Small intestine (tissue), 7 donors: ENCODE measurements around the gene TLL1. TPM values are rescaled to one million over a fixed set of nuclear protein-coding genes. Genes with fewer than 3 reads are reported as not detected.
A peak's percentile ranks its signal among the peaks of the same experiment; 100 is the strongest.

Experiments
- DNase-seq, 2 donors: peaks; one replicate each; pipeline versions ENCODE4 v3.0.0 to v3.0.0-alpha.2; 2013
- FAIRE-seq: peaks from 2 replicates; lab custom pipeline; 2012; peaks lifted over from hg19 to GRCh38; lab: Jason Lieb, UNC
- H3K27ac ChIP-seq, 3 donors: one replicate each; pipeline ENCODE4 v1.5.1; 2013; ENCODE audit warnings: low read length in 2 of 3, mild to moderate bottlenecking in 2 of 3, control low read depth in 1 of 3, inconsistent platforms in 1 of 3, low read depth in 1 of 3, moderate library complexity in 1 of 3
- H3K27me3 ChIP-seq, 3 donors: one replicate each; pipeline ENCODE4 v1.6.1; 2013; ENCODE audit warnings: low read length in 3 of 3, inconsistent platforms in 1 of 3; ENCODE audit not compliant: control insufficient read depth in 3 of 3, insufficient read depth in 3 of 3
- H3K36me3 ChIP-seq, 3 donors: one replicate each; pipeline ENCODE4 v1.6.1; 2013; ENCODE audit warnings: low read length in 3 of 3, inconsistent platforms in 1 of 3, low read depth in 1 of 3, mild to moderate bottlenecking in 1 of 3, moderate library complexity in 1 of 3; ENCODE audit not compliant: control insufficient read depth in 3 of 3, insufficient read depth in 2 of 3
- H3K4me1 ChIP-seq, 3 donors: one replicate each; pipeline ENCODE4 v1.6.1; 2013; ENCODE audit warnings: low read length in 2 of 3, inconsistent platforms in 1 of 3, low read depth in 1 of 3, mild to moderate bottlenecking in 1 of 3, moderate library complexity in 1 of 3; ENCODE audit not compliant: control insufficient read depth in 3 of 3, insufficient read depth in 2 of 3
- H3K4me3 ChIP-seq, 3 donors: one replicate each; pipeline ENCODE4 v1.5.1; 2013; ENCODE audit warnings: low read length in 3 of 3, control low read depth in 1 of 3, inconsistent platforms in 1 of 3, low read depth in 1 of 3, mild to moderate bottlenecking in 1 of 3, moderate library complexity in 1 of 3
- H3K9me3 ChIP-seq, 2 donors: one replicate each; pipeline ENCODE4 v1.6.1; 2013; ENCODE audit warnings: low read depth in 1 of 2, low read length in 1 of 2; ENCODE audit not compliant: control insufficient read depth in 2 of 2, insufficient read depth in 1 of 2
- WGBS, 3 donors: extraction: QIAGEN DNeasy Blood & Tissue Kit; methylation state at CpG; one replicate each; pipeline ENCODE4 v1.1.7; 2013; 5-methylcytosine and 5-hydroxymethylcytosine counted together
- polyA plus RNA-seq, 4 donors: library from polyadenylated mRNA; stranded (reverse) in 3 of 4; unstranded in 1 of 4; fragments of 200-250 nt in 3 of 4; fragments of 120-200 nt in 1 of 4; gene quantifications; one replicate each; pipeline versions ENCODE4 v1.2.1 to v1.2.3, GENCODE V29; 2013
- donor health status: healthy with polysubstance abuse.
- donor health status: control.
- donor health status: control.
- donor health status: Bipolar disorder and iron deficiency.
- donor health status: healthy.

Gene TLL1
- polyA plus RNA-seq, 4 donors = 1.6 to 3.2 (median 1.9) TPM

GRCh38 chr4:166128403-166128802, 255.4 kb downstream of the TLL1 start:
- Histone ChIP-seq H3K9me3 (no peaks in the 10 kb centered on the region), H3K27me3 (no peaks in the 10 kb centered on the region), H3K4me1 (no peaks in the 10 kb centered on the region), H3K4me3 (no peak overlapping the region), H3K36me3 (no peaks in the 10 kb centered on the region), H3K27ac (no peak overlapping the region)
- 66 to 75% (median 68%) methylated on average over 1 of the region's 1 CpG for WGBS, 3 donors
- DNase-seq = no peak
- no peak for FAIRE-seq

- no peak for DNase-seq
- no peaks in the 10 kb centered on the region for H3K36me3 ChIP-seq
- no peak for FAIRE-seq
- no peak overlapping the region for H3K27ac ChIP-seq
- 66 to 72% (median 68%) methylated on average over 6 of the region's 6 CpGs for WGBS, 3 donors
- no peaks in the 10 kb centered on the region for H3K27me3 ChIP-seq
- peaks cover 0 to 4% of the 10 kb centered on the region in 2 donors for H3K9me3 ChIP-seq
- H3K4me3 ChIP-seq = no peak overlapping the region
- no peaks in the 10 kb centered on the region for H3K4me1 ChIP-seq
Observed at GRCh38 chr4:166134285-166134684, 261.2 kb downstream of the TLL1 start.

GRCh38 chr4:166140951-166141350, 267.9 kb downstream of the TLL1 start:
- Histone ChIP-seq H3K27me3 (no peaks in the 10 kb centered on the region), H3K4me1 (no peaks in the 10 kb centered on the region), H3K36me3 (no peaks in the 10 kb centered on the region), H3K4me3 (no peak overlapping the region), H3K9me3 (no peaks in the 10 kb centered on the region), H3K27ac (no peak overlapping the region)
- DNase-seq = no peak
- FAIRE-seq = no peak
- WGBS, 3 donors = 80 to 85% (median 84%) methylated on average over 6 of the region's 6 CpGs

- Histone ChIP-seq H3K4me1 (no peaks in the 10 kb centered on the region), H3K27ac (no peak overlapping the region), H3K27me3 (no peaks in the 10 kb centered on the region), H3K36me3 (no peaks in the 10 kb centered on the region), H3K4me3 (no peak overlapping the region), H3K9me3 (no peaks in the 10 kb centered on the region)
- FAIRE-seq (no peak), DNase-seq (no peak)
- WGBS, 3 donors = 78 to 82% (median 79%) methylated on average over 6 of the region's 6 CpGs
Observed at GRCh38 chr4:166143227-166143626, 270.2 kb downstream of the TLL1 start.

GRCh38 chr4:166144607-166145006, 271.6 kb downstream of the TLL1 start:
- Histone ChIP-seq H3K36me3 (no peaks in the 10 kb centered on the region), H3K27ac (no peak overlapping the region), H3K9me3 (no peaks in the 10 kb centered on the region), H3K4me3 (no peak overlapping the region), H3K4me1 (no peaks in the 10 kb centered on the region), H3K27me3 (no peaks in the 10 kb centered on the region)
- DNase-seq = no peak
- WGBS, 3 donors = 69 to 86% (median 76%) methylated on average over 4 of the region's 4 CpGs
- no peak for FAIRE-seq

GRCh38 chr4:166146806-166147540, 273.9 kb downstream of the TLL1 start:
- DNase-seq (peak in 1 of 2 donors; percentile 5), FAIRE-seq (no peak)
- WGBS, 3 donors = 48 to 65% (median 58%) methylated on average over 6 of the region's 6 CpGs
- Histone ChIP-seq H3K36me3 (no peaks in the 10 kb centered on the region), H3K4me3 (no peak overlapping the region), H3K4me1 (no peaks in the 10 kb centered on the region), H3K27ac (no peak overlapping the region), H3K27me3 (no peaks in the 10 kb centered on the region), H3K9me3 (no peaks in the 10 kb centered on the region)
